Stimulated activated naive CD8-positive, alpha-beta T cell treated with anti-CD3 and anti-CD28 coated beads, Interleukin-15, Interleukin-2, amounts not matched to agents 100 ng/mL and 50 ng/mL, for 24 hours (primary cell): ENCODE measurements around the gene FNBP1L.

Experiments
- H3K27ac Mint-ChIP-seq: one replicate; pipeline ENCODE4 v1.8.0; 2021; ENCODE audit warnings: mild to moderate bottlenecking, mixed read lengths
- H3K27me3 Mint-ChIP-seq: one replicate; pipeline ENCODE4 v1.8.0; 2021; ENCODE audit warnings: mixed read lengths
- H3K36me3 Mint-ChIP-seq: one replicate; pipeline ENCODE4 v1.8.0; 2021; ENCODE audit warnings: low read depth, mixed read lengths
- H3K4me1 Mint-ChIP-seq: one replicate; pipeline ENCODE4 v1.8.0; 2021; ENCODE audit warnings: low read depth, mixed read lengths
- H3K4me3 Mint-ChIP-seq: one replicate; pipeline ENCODE4 v1.8.0; 2021; ENCODE audit warnings: mild to moderate bottlenecking, mixed read lengths
- H3K9me3 Mint-ChIP-seq: one replicate; pipeline ENCODE4 v1.8.0; 2021; ENCODE audit warnings: mixed read lengths

The FNBP1L gene

GRCh38 chr1:93437976-93438605 lies 9.8 kb upstream of the FNBP1L start:
- peaks cover 11% of the 10 kb centered on the region for H3K27me3 Mint-ChIP-seq
- no peak overlapping the region for H3K4me3 Mint-ChIP-seq
- no peak overlapping the region for H3K27ac Mint-ChIP-seq
- no peaks in the 10 kb centered on the region for H3K9me3 Mint-ChIP-seq
- no peaks in the 10 kb centered on the region for H3K36me3 Mint-ChIP-seq
- no peaks in the 10 kb centered on the region for H3K4me1 Mint-ChIP-seq

- H3K9me3 Mint-ChIP-seq = no peaks in the 10 kb centered on the region
- H3K27me3 Mint-ChIP-seq = peaks cover 14% of the 10 kb centered on the region
- no peaks in the 10 kb centered on the region for H3K36me3 Mint-ChIP-seq
- no peak overlapping the region for H3K27ac Mint-ChIP-seq
- H3K4me1 Mint-ChIP-seq = no peaks in the 10 kb centered on the region
- no peak overlapping the region for H3K4me3 Mint-ChIP-seq
Measured at GRCh38 chr1:93438716-93439115, 9.2 kb upstream of the FNBP1L start.

GRCh38 chr1:93440272-93440671 lies 7.6 kb upstream of the FNBP1L start:
- Mint-ChIP-seq H3K36me3 (no peaks in the 10 kb centered on the region), H3K27ac (no peak overlapping the region), H3K4me3 (no peak overlapping the region), H3K9me3 (no peaks in the 10 kb centered on the region), H3K4me1 (no peaks in the 10 kb centered on the region), H3K27me3 (peaks cover 14% of the 10 kb centered on the region)

GRCh38 chr1:93440706-93441105 lies 7.2 kb upstream of the FNBP1L start:
- Mint-ChIP-seq H3K27ac (no peak overlapping the region), H3K9me3 (no peaks in the 10 kb centered on the region), H3K27me3 (peaks cover 18% of the 10 kb centered on the region), H3K4me1 (no peaks in the 10 kb centered on the region), H3K4me3 (no peak overlapping the region), H3K36me3 (no peaks in the 10 kb centered on the region)

GRCh38 chr1:93441589-93441988 lies 6.3 kb upstream of the FNBP1L start:
- no peaks in the 10 kb centered on the region for H3K4me1 Mint-ChIP-seq
- H3K4me3 Mint-ChIP-seq = no peak overlapping the region
- H3K9me3 Mint-ChIP-seq = no peaks in the 10 kb centered on the region
- H3K27ac Mint-ChIP-seq = no peak overlapping the region
- H3K27me3 Mint-ChIP-seq = peaks cover 22% of the 10 kb centered on the region
- no peaks in the 10 kb centered on the region for H3K36me3 Mint-ChIP-seq

GRCh38 chr1:93442008-93442666 lies 5.8 kb upstream of the FNBP1L start:
- Mint-ChIP-seq H3K9me3 (no peaks in the 10 kb centered on the region), H3K27me3 (peaks cover 28% of the 10 kb centered on the region), H3K4me1 (peaks cover 1% of the 10 kb centered on the region), H3K4me3 (no peak overlapping the region), H3K27ac (no peak overlapping the region), H3K36me3 (no peaks in the 10 kb centered on the region)

- Mint-ChIP-seq H3K36me3 (no peaks in the 10 kb centered on the region), H3K27me3 (peaks cover 34% of the 10 kb centered on the region), H3K4me1 (peaks cover 6% of the 10 kb centered on the region), H3K9me3 (no peaks in the 10 kb centered on the region), H3K27ac (no peak overlapping the region), H3K4me3 (no peak overlapping the region)
Measured at GRCh38 chr1:93442741-93443140, 5.2 kb upstream of the FNBP1L start.

- peaks cover 6% of the 10 kb centered on the region for H3K4me1 Mint-ChIP-seq
- H3K36me3 Mint-ChIP-seq = no peaks in the 10 kb centered on the region
- no peak overlapping the region for H3K27ac Mint-ChIP-seq
- no peaks in the 10 kb centered on the region for H3K9me3 Mint-ChIP-seq
- peaks cover 34% of the 10 kb centered on the region for H3K27me3 Mint-ChIP-seq
- no peak overlapping the region for H3K4me3 Mint-ChIP-seq
Measured at GRCh38 chr1:93443454-93443853, 4.5 kb upstream of the FNBP1L start.

GRCh38 chr1:93446837-93447451 lies 974 bp upstream of the FNBP1L start:
- Mint-ChIP-seq H3K27ac (no peak overlapping the region), H3K4me1 (peaks cover 15% of the 10 kb centered on the region), H3K9me3 (no peaks in the 10 kb centered on the region), H3K27me3 (peaks cover 49% of the 10 kb centered on the region), H3K4me3 (peak overlapping the region; percentile 84), H3K36me3 (no peaks in the 10 kb centered on the region)

GRCh38 chr1:93448292-93448982 lies 519 bp downstream of the FNBP1L start:
- Mint-ChIP-seq H3K4me1 (peaks cover 15% of the 10 kb centered on the region), H3K9me3 (no peaks in the 10 kb centered on the region), H3K27ac (no peak overlapping the region), H3K27me3 (peaks cover 60% of the 10 kb centered on the region), H3K4me3 (peak overlapping the region; percentile 87), H3K36me3 (no peaks in the 10 kb centered on the region)

GRCh38 chr1:93448983-93449804 lies 1.3 kb downstream of the FNBP1L start:
- Mint-ChIP-seq H3K9me3 (no peaks in the 10 kb centered on the region), H3K27me3 (peaks cover 64% of the 10 kb centered on the region)

GRCh38 chr1:93450321-93450720 lies 2.4 kb downstream of the FNBP1L start:
- Mint-ChIP-seq H3K36me3 (no peaks in the 10 kb centered on the region), H3K27ac (no peak overlapping the region), H3K9me3 (no peaks in the 10 kb centered on the region), H3K27me3 (peaks cover 67% of the 10 kb centered on the region), H3K4me1 (peaks cover 15% of the 10 kb centered on the region), H3K4me3 (no peak overlapping the region)

More at GRCh38 chr1:93448983-93449804, 1.3 kb downstream of the FNBP1L start:
- Mint-ChIP-seq H3K4me3 (peak overlapping the region; percentile 87), H3K36me3 (no peaks in the 10 kb centered on the region), H3K27ac (no peak overlapping the region), H3K4me1 (peaks cover 15% of the 10 kb centered on the region)

- Mint-ChIP-seq H3K36me3 (no peaks in the 10 kb centered on the region), H3K4me1 (peaks cover 6% of the 10 kb centered on the region), H3K4me3 (no peak overlapping the region), H3K27me3 (peaks cover 50% of the 10 kb centered on the region), H3K27ac (no peak overlapping the region), H3K9me3 (no peaks in the 10 kb centered on the region)
Measured at GRCh38 chr1:93453911-93454310, 6.0 kb downstream of the FNBP1L start.

- H3K27me3 Mint-ChIP-seq = peaks cover 10% of the 10 kb centered on the region
- H3K27ac Mint-ChIP-seq = no peak overlapping the region
- no peaks in the 10 kb centered on the region for H3K36me3 Mint-ChIP-seq
- no peaks in the 10 kb centered on the region for H3K4me1 Mint-ChIP-seq
- no peak overlapping the region for H3K4me3 Mint-ChIP-seq
- H3K9me3 Mint-ChIP-seq = no peaks in the 10 kb centered on the region
Measured at GRCh38 chr1:93459126-93459525, 11.2 kb downstream of the FNBP1L start.
